GM15510 (cell line): ENCODE measurements around the gene PANX3.

Source experiments
- POLR2A ChIP-seq: IDR thresholded peaks from 3 replicates; pipeline ENCODE4 v1.6.1; 2011; ENCODE audit warnings: borderline replicate concordance; ENCODE audit not compliant: insufficient read length; ENCODE audit errors: extremely low read depth

The PANX3 gene

DNA sequence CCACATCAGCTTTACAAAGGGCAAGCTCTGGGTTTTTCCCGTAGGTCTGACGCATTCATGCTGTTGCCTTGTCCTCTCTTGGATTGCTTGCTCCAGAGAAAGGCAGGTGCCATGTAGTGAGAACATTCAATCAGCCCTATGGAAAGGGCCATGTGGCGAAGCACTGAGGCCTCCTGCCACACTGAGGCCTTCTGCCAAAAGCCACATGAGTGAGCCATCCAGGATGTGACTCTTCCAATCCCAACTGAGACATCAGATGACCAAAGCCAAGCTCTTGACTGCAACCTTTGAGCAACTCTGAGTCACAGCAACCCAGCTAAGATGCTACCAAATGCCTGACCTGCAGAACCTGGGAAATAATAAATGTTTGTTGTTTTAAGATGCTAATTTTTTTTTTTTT, 9.0 kb upstream of the PANX3 start:
- no peak for TF ChIP-seq POLR2A

DNA sequence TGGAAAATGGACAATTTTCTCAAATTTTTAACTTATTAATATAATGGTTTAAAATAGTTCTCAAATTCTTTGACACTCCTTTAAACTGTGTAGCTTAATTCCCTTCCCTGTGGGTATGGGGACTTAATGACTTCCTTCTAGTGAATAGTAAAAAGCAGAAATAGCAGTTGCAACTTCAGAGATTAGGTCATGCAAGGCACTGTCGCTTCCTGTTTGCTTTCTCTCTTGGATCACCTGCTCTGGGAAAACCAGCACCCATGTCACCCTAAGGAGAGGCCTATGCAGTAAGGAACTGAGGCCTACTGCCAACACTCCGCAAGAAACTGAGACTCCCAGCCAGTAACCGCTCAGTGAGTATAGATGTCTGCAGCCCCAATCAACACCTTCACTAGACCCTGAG, 5.5 kb upstream of the PANX3 start:
- no peak for TF ChIP-seq POLR2A

- no peak for TF ChIP-seq POLR2A
These were observed 3.1 kb upstream of the PANX3 start for GRCh38 chr11:124608147-124608546.

DNA sequence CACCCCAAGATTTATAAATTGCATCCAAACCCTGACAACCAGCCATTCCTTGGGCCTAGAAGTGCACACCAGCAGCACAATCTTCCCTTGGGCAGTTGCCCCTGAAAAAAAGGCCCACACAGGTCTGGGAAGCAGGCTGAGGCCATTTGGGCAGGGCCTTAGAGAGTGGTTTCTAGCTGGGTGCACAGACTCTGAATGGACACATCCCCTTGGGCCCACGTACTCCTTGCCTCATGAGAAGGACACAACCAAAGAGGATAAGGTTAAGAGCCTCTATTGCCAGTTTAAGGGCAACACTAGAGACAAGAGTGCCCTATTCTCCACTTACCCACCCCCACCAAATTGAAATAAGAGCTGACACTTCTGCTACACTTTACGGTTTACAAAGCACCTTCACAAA, 933 bp upstream of the PANX3 start:
- TF ChIP-seq POLR2A: no peak

DNA sequence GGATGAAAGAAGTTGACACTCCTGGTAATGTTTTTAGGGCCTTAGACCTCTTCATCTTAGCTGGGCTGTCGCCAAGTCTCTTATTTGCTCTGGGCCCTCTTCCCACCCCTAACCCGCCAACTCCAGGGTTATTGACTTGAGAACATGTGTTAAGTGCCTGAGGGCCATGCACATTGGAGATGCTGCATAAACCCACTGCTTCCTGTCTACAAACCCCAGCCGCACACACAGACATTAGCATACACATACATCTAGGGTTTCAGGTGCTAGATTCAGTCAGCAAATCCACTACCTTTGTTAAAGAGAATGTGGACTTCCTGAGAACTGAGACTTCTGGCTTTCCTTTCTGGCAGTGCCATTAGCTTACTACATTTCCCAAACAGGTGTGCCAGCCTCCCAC, 817 bp downstream of the PANX3 start:
- TF ChIP-seq POLR2A: no peak

DNA sequence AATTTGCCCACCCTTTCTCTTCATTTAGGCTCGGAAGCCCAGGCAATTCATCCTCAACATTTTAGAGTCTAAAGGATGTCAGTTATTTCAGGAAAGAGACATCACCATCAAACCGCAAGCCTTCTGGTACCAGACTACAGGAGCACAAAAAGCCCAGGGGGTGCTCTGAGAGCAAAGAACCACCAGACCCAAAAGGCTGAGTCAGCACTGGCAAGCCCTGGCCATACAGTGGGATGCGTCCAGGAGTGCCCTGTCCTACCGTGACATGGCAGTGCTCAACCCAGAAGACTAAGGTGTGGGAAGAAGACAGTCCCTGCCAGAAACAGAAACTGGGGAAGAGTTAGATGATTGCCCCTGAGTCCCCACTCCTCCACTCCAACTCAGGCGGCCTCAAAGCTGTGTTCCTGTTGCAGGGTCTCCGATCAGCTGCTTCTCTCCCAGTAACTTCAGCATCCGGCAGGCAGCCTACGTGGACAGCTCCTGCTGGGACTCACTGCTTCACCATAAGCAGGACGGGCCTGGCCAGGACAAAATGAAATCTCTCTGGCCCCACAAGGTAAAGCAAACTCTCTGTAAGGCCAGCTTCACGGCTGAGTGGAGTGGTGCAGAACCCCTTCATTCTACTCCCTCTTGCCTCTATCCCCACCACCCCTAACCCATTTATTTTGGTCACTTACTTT, 1.5 kb downstream of the PANX3 start:
- no peak for TF ChIP-seq POLR2A

DNA sequence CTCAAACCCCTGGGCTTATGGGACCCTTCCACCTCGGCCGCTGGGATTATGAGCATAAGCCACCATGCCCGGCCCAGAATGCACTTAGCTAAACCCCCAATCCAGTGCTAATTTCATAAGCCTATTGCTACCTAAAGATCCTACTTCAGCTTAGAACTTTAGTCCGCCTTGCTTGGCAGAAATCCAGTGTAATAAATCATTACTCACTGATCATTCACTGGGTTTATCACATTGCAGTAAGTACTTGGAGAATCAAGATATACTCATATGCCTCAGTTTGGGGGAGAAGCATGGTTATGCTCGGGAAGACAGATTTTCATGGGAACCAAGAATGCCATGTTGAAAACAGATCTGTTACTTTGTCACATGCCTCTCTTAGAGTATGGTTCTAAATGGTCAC, 7.6 kb downstream of the PANX3 start:
- TF ChIP-seq POLR2A: no peak

GRCh38 chr11:124622531-124623451, 11.6 kb downstream of the PANX3 start, which contains the start of gene TBRG1:
TSS of gene TBRG1 (plus strand) at chr11:124622864. CDS start at chr11:124623084, 220 bp downstream.
- TF ChIP-seq POLR2A: peak; percentile 95

GRCh38 chr11:124623861-124624525, 12.8 kb downstream of the PANX3 start:
- no peak for TF ChIP-seq POLR2A

- no peak for TF ChIP-seq POLR2A
These were observed 14.4 kb downstream of the PANX3 start for GRCh38 chr11:124625504-124626168.

GRCh38 chr11:124627546-124627945, 16.3 kb downstream of the PANX3 start:
- TF ChIP-seq POLR2A: no peak

- TF ChIP-seq POLR2A: no peak
These were observed 18.7 kb downstream of the PANX3 start for GRCh38 chr11:124629961-124630360.

DNA sequence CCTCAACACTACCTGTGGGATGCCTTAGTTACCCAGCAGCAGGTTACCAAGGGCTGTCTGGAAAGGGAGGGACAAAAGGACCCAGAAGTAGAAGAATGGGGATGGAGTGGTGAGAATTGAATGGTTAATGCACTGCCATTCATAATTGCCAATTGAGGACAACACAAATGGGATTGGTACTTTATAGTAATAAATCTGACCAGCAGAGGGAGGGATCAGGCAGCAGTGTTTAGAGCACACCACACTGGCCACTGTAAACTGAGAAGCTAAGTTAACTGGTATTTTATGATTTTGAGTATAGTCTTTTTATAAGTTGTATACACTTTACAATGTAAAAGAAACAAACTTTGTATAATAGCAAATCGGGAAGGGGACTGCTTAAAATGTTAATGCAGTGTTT, 22.1 kb downstream of the PANX3 start:
- TF ChIP-seq POLR2A: no peak

DNA sequence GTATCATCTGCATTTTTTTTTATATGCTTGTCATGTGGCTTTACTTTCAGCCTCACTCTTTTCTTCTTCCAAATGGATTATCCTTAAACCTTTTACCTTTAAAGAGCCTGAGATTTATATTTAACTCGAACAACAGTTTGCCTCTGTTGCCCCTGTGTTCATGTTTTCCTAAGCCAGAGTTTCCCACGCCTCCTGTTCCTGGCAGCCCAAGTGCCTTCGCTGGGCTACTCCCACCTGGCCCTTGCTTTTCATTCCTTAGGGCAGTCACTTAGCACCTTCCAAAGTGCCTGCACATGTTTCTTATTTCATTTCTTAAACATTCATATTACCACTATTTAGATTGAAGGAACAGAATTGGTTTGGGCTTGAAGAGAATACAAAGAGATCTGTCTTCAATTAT, 24.7 kb downstream of the PANX3 start:
- no peak for TF ChIP-seq POLR2A

- TF ChIP-seq POLR2A: no peak
These were observed 27.3 kb downstream of the PANX3 start for GRCh38 chr11:124638500-124638899.
